WTC11 (cell line): ENCODE data around the gene FERMT2. TPM values are rescaled to one million over a fixed set of nuclear protein-coding genes. Genes with fewer than 3 reads are reported as not detected.
A peak's percentile ranks its signal among the peaks of the same experiment; 100 is the strongest.

Source experiments
- ATAC-seq: fragments of 200-7000 bp; cut with Tn5 transposase; 2 replicates; pipeline ENCODE4 v1.10.0; 2021; ENCODE audit warnings: mild to moderate bottlenecking, moderate library complexity
- CTCF ChIA-PET: fragments of 300-600 bp; sonication (Branson Sonifier 250); formaldehyde crosslinking; loops from one replicate; lab custom pipeline; 2021; ENCODE audit warnings: antibody characterized with exemption; lab: Charles Lee
- POLR2A ChIA-PET: fragments of 350-600 bp; sonication (Branson Sonifier 250); formaldehyde crosslinking; loops from one replicate; lab custom pipeline; 2021; ENCODE audit warnings: antibody characterized with exemption; lab: Charles Lee
- DNase-seq: peaks from one replicate; pipeline ENCODE4 v3.0.0; 2021; ENCODE audit warnings: low spot score
- H3K27ac Mint-ChIP-seq: 2 replicates; pipeline ENCODE4 v1.8.0; 2021; ENCODE audit warnings: mixed read lengths
- H3K27me3 Mint-ChIP-seq: 2 replicates; pipeline ENCODE4 v1.8.0; 2021; ENCODE audit warnings: low read depth, mild to moderate bottlenecking, moderate library complexity, mixed read lengths
- H3K36me3 Mint-ChIP-seq: 2 replicates; pipeline ENCODE4 v1.8.0; 2021; ENCODE audit warnings: mixed read lengths
- H3K4me1 Mint-ChIP-seq: 2 replicates; pipeline ENCODE4 v1.8.0; 2022; ENCODE audit warnings: mixed read lengths
- H3K4me3 Mint-ChIP-seq: 2 replicates; pipeline ENCODE4 v1.8.0; 2021; ENCODE audit warnings: mild to moderate bottlenecking, moderate library complexity, mixed read lengths
- H3K9me3 Mint-ChIP-seq: 2 replicates; pipeline ENCODE4 v1.8.0; 2021; ENCODE audit warnings: mixed read lengths
- AR ChIP-seq: fragments of 250-450 bp; sonication (Bioruptor Pico); IDR thresholded peaks from 2 replicates; pipeline ENCODE4 v1.9.0; 2021; ENCODE audit warnings: mild to moderate bottlenecking
- ATF1 ChIP-seq: sonication (generic); formaldehyde crosslinking; IDR thresholded peaks from 2 replicates; pipeline ENCODE4 v1.8.1; 2023; ENCODE audit warnings: mild to moderate bottlenecking, moderate library complexity, missing genetic modification reagents
- ATF6 ChIP-seq: sonication (generic); formaldehyde crosslinking; IDR thresholded peaks from 2 replicates; pipeline ENCODE4 v1.8.1; 2023; ENCODE audit warnings: mild to moderate bottlenecking, missing genetic modification reagents
- CBFB ChIP-seq: sonication (generic); formaldehyde crosslinking; IDR thresholded peaks from 2 replicates; pipeline ENCODE4 v1.8.1; 2022; ENCODE audit warnings: mild to moderate bottlenecking, low read depth, missing genetic modification reagents
- CREM ChIP-seq: sonication (generic); formaldehyde crosslinking; IDR thresholded peaks from 2 replicates; pipeline ENCODE4 v1.8.1; 2022; ENCODE audit warnings: mild to moderate bottlenecking, missing genetic modification reagents, moderate library complexity
- ELF4 ChIP-seq: sonication (generic); formaldehyde crosslinking; IDR thresholded peaks from 2 replicates; pipeline ENCODE4 v1.8.1; 2022; ENCODE audit warnings: low read depth, mild to moderate bottlenecking, moderate library complexity, missing genetic modification reagents
- EMX1 ChIP-seq: fragments of 250-450 bp; sonication (Bioruptor Pico); IDR thresholded peaks from 2 replicates; pipeline ENCODE4 v1.8.0; 2021; ENCODE audit warnings: mild to moderate bottlenecking
- NFATC4 ChIP-seq: fragments of 250-450 bp; sonication (Bioruptor Pico); IDR thresholded peaks from 2 replicates; pipeline ENCODE4 v1.9.0; 2021; ENCODE audit warnings: mild to moderate bottlenecking
- NFYB ChIP-seq: sonication (generic); formaldehyde crosslinking; conservative IDR thresholded peaks from 2 replicates; pipeline ENCODE4 v1.8.0; 2022; ENCODE audit warnings: low read depth, missing genetic modification reagents
- SMAD4 ChIP-seq: sonication (generic); formaldehyde crosslinking; IDR thresholded peaks from 2 replicates; pipeline ENCODE4 v1.8.0; 2022; ENCODE audit warnings: mild to moderate bottlenecking, missing genetic modification reagents
- STAT6 ChIP-seq: sonication (generic); formaldehyde crosslinking; conservative IDR thresholded peaks from 2 replicates; pipeline ENCODE4 v1.8.1; 2023; ENCODE audit warnings: mild to moderate bottlenecking, low read depth, missing genetic modification reagents, moderate library complexity
- ZNF219 ChIP-seq: sonication (generic); formaldehyde crosslinking; IDR thresholded peaks from 2 replicates; pipeline ENCODE4 v1.8.0; 2023; ENCODE audit warnings: missing genetic modification reagents, mild to moderate bottlenecking, borderline replicate concordance
- ZNF396 ChIP-seq: fragments of 250-450 bp; sonication (Bioruptor Pico); IDR thresholded peaks from 2 replicates; pipeline ENCODE4 v1.8.0; 2021; ENCODE audit warnings: mild to moderate bottlenecking, moderate library complexity, borderline replicate concordance
- total RNA-seq: library from RNA; stranded (reverse); gene quantifications from 3 replicates; pipeline ENCODE4 v1.2.3, GENCODE V29; 2021
- TF ChIP-seq, protein P1 (sequence below): sonication (generic); formaldehyde crosslinking; IDR thresholded peaks from 2 replicates; pipeline ENCODE4 v1.8.0; 2022; ENCODE audit warnings: mild to moderate bottlenecking, missing genetic modification reagents

Gene FERMT2
- total RNA-seq, 1 experiment from 2014 or later: 92.8 TPM

DNA sequence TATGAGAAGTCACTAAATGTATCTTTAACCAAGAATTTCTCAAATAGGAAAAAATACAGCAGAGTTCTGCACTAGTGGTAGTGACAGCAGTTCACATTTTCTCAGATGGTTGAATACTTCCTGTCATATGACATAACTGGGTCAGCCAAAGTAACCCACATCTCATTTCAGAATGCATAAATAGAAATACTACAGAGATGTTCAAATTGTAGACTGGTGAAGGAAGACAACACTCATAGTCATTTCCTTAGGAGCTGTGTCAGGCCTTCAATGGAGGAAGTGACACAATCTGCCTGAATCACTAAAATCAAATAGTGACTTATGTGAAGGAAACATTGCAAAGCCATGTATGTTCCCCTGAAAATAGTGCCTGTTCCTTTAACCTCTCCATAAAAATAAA, 32.4 kb downstream of the FERMT2 start (continued):
- TF ChIP-seq AR: no peak
- no peak for TF ChIP-seq SMAD4
- no peak for TF ChIP-seq EMX1 (CRISPR knock-in tag)
- TF ChIP-seq NFYB (CRISPR knock-in tag): no peak
- no peak for TF ChIP-seq ZNF396

GRCh38 chr14:52917735-52918134, 33.1 kb downstream of the FERMT2 start:
- no peak for DNase-seq
- Mint-ChIP-seq H3K4me3 (no peak overlapping the region), H3K36me3 (peaks cover 5% of the 10 kb centered on the region), H3K9me3 (no peaks in the 10 kb centered on the region)
- TF ChIP-seq ELF4 (CRISPR knock-in tag) (no peak), ATF6 (CRISPR knock-in tag) (no peak), CREM (CRISPR knock-in tag) (no peak), ATF1 (CRISPR knock-in tag) (no peak), ZNF396 (no peak), ZNF219 (CRISPR knock-in tag) (no peak), NFATC4 (no peak), CBFB (CRISPR knock-in tag) (no peak)
- TF ChIP-seq, protein P1, sequence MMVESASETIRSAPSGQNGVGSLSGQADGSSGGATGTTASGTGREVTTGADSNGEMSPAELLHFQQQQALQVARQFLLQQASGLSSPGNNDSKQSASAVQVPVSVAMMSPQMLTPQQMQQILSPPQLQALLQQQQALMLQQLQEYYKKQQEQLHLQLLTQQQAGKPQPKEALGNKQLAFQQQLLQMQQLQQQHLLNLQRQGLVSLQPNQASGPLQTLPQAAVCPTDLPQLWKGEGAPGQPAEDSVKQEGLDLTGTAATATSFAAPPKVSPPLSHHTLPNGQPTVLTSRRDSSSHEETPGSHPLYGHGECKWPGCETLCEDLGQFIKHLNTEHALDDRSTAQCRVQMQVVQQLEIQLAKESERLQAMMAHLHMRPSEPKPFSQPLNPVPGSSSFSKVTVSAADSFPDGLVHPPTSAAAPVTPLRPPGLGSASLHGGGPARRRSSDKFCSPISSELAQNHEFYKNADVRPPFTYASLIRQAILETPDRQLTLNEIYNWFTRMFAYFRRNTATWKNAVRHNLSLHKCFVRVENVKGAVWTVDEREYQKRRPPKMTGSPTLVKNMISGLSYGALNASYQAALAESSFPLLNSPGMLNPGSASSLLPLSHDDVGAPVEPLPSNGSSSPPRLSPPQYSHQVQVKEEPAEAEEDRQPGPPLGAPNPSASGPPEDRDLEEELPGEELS (CRISPR knock-in tag): no peak
- TF ChIP-seq, all 79 proteins: peak for 0
- ATAC-seq: no peak; the same call in 1 of the 2 replicates
- Mint-ChIP-seq H3K27me3 (no peaks in the 10 kb centered on the region), H3K4me1 (peaks cover 17% of the 10 kb centered on the region), H3K27ac (peak overlapping the region; percentile 65; the same call in 1 of the 2 replicates)
- CTCF ChIA-PET: no interaction called here
- POLR2A ChIA-PET: no interaction called here

DNA sequence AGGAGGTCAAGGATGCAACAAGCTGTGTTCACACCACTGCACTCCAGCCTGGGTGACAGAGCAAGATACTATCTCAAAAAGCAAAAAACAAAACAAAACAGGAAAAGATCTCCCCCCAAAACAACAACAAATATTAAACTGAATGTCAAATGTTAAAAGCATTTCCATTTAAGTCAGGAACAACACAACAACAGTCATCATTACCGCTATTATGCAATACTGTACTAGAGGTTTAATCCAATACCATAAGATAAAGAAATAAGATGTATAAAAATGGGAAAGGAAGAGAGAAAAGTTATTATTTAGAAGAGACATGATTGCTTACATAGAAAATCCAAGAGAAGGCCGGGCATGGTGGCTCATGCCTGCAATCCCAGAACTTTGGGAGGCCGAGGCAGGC, 36.6 kb downstream of the FERMT2 start:
- POLR2A ChIA-PET: no interaction called here
- H3K9me3 Mint-ChIP-seq: no peaks in the 10 kb centered on the region
- TF ChIP-seq CREM (CRISPR knock-in tag) (no peak), AR (no peak), STAT6 (CRISPR knock-in tag) (no peak)
- TF ChIP-seq, protein P1 (CRISPR knock-in tag): no peak

More for the DNA sequence above, 36.6 kb downstream of the FERMT2 start:
- no peak for ATAC-seq
- Mint-ChIP-seq H3K4me3 (no peak overlapping the region), H3K27me3 (no peaks in the 10 kb centered on the region), H3K27ac (no peak overlapping the region), H3K4me1 (no peaks in the 10 kb centered on the region), H3K36me3 (peaks cover 3% of the 10 kb centered on the region)
- no peak for DNase-seq
- CTCF ChIA-PET: no interaction called here
